Trophoblast cell (in vitro differentiated cells and primary cell): Measurements from ENCODE around the gene TRIM32.
A peak's percentile ranks its signal among the peaks of the same experiment; 100 is the strongest.

Experiments used
- DNase-seq, 2 donors: peaks; one replicate each; pipeline ENCODE4 v3.0.0-alpha.2; 2016
- H2AFZ ChIP-seq: 2 replicates; pipeline ENCODE4 v1.6.1; 2013; ENCODE audit warnings: low read length, moderate library complexity, mild to moderate bottlenecking; ENCODE audit not compliant: insufficient read depth, poor library complexity
- H2AK5ac ChIP-seq: 2 replicates; pipeline ENCODE4 v1.6.1; 2013; ENCODE audit warnings: mild to moderate bottlenecking, low read length
- H2BK120ac ChIP-seq: 2 replicates; pipeline ENCODE4 v1.6.1; 2013; ENCODE audit warnings: low read length, mild to moderate bottlenecking, moderate library complexity; ENCODE audit not compliant: insufficient read depth, poor library complexity
- H2BK12ac ChIP-seq: 2 replicates; pipeline ENCODE4 v1.6.1; 2013; ENCODE audit warnings: mild to moderate bottlenecking, low read length, moderate library complexity
- H2BK5ac ChIP-seq: 2 replicates; pipeline ENCODE4 v1.6.1; 2013; ENCODE audit warnings: low read length, low read depth, moderate library complexity, mild to moderate bottlenecking; ENCODE audit not compliant: poor library complexity
- H3K14ac ChIP-seq: 2 replicates; pipeline ENCODE4 v1.6.1; 2013; ENCODE audit warnings: mild to moderate bottlenecking, low read length
- H3K18ac ChIP-seq: 2 replicates; pipeline ENCODE4 v1.6.1; 2013; ENCODE audit warnings: mild to moderate bottlenecking, low read length
- H3K23ac ChIP-seq: 2 replicates; pipeline ENCODE4 v1.6.1; 2013; ENCODE audit warnings: low read length
- H3K27ac ChIP-seq: 2 replicates; pipeline ENCODE4 v1.5.1; 2013; ENCODE audit warnings: low read depth, mild to moderate bottlenecking, inconsistent platforms, low read length, moderate library complexity
- H3K27me3 ChIP-seq: 2 replicates; pipeline ENCODE4 v1.6.1; 2013; ENCODE audit warnings: inconsistent platforms, mild to moderate bottlenecking, low read length, moderate library complexity; ENCODE audit not compliant: insufficient read depth
- H3K36me3 ChIP-seq, 2 experiments: 1 replicate in 1 of 2; 2 replicates in 1 of 2; pipeline ENCODE4 v1.6.1; 2013; ENCODE audit warnings: low read length in 2 of 2, mild to moderate bottlenecking in 2 of 2, moderate library complexity in 1 of 2; ENCODE audit not compliant: insufficient read depth in 2 of 2, control insufficient read depth in 1 of 2
- H3K4ac ChIP-seq: 2 replicates; pipeline ENCODE4 v1.6.1; 2013; ENCODE audit warnings: low read depth, mild to moderate bottlenecking, low read length, moderate library complexity
- H3K4me1 ChIP-seq, 2 experiments: 1 replicate in 1 of 2; 2 replicates in 1 of 2; pipeline ENCODE4 v1.6.1; 2013; ENCODE audit warnings: low read length in 2 of 2, mild to moderate bottlenecking in 2 of 2, moderate library complexity in 1 of 2; ENCODE audit not compliant: insufficient read depth in 2 of 2, control insufficient read depth in 1 of 2
- H3K4me2 ChIP-seq: 2 replicates; pipeline ENCODE4 v1.6.1; 2013; ENCODE audit warnings: inconsistent platforms, mild to moderate bottlenecking, low read length, moderate library complexity
- H3K4me3 ChIP-seq: 2 replicates; pipeline ENCODE4 v1.5.1; 2013; ENCODE audit warnings: mild to moderate bottlenecking, low read depth, low read length, inconsistent platforms
- H3K79me1 ChIP-seq: one replicate; pipeline ENCODE4 v1.6.1; 2013; ENCODE audit warnings: low read length
- H3K79me2 ChIP-seq: 2 replicates; pipeline ENCODE4 v1.6.1; 2013; ENCODE audit warnings: low read length, mild to moderate bottlenecking; ENCODE audit not compliant: control insufficient read depth, insufficient read depth, poor library complexity
- H3K9ac ChIP-seq: 2 replicates; pipeline ENCODE4 v1.6.1; 2013; ENCODE audit warnings: mild to moderate bottlenecking, low read length
- H3K9me3 ChIP-seq: 2 replicates; pipeline ENCODE4 v1.6.1; 2013; ENCODE audit warnings: low read depth, mild to moderate bottlenecking, control low read depth, inconsistent platforms, low read length; ENCODE audit not compliant: insufficient read depth
- H4K12ac ChIP-seq: 2 replicates; pipeline ENCODE4 v1.6.1; 2013; ENCODE audit warnings: low read depth, mild to moderate bottlenecking, low read length, moderate library complexity
- H4K8ac ChIP-seq: 2 replicates; pipeline ENCODE4 v1.6.1; 2013; ENCODE audit warnings: low read depth, mild to moderate bottlenecking, low read length, moderate library complexity
- H4K91ac ChIP-seq: one replicate; pipeline ENCODE4 v1.6.1; 2013; ENCODE audit warnings: low read depth, mild to moderate bottlenecking, low read length, moderate library complexity
- WGBS: extraction: QIAGEN DNeasy Blood & Tissue Kit; methylation state at CpG from one replicate; pipeline ENCODE4 v1.1.7; 2013; ENCODE audit warnings: missing lambda C conversion rate; ENCODE audit not compliant: insufficient read length, insufficient coverage; ENCODE audit errors: extremely low coverage; 5-methylcytosine and 5-hydroxymethylcytosine counted together

The TRIM32 gene

GRCh38 chr9:116721411-116721810 lies 34.3 kb downstream of the TRIM32 start:
- no peak overlapping the region for H4K12ac ChIP-seq
- H2BK120ac ChIP-seq, result no peak overlapping the region
- no peak overlapping the region for H2AFZ ChIP-seq
- H4K91ac ChIP-seq, result no peak overlapping the region
- H3K23ac ChIP-seq, result no peak overlapping the region
- no peak overlapping the region for H3K14ac ChIP-seq
- H3K4me2 ChIP-seq, result no peak overlapping the region
- H3K9ac ChIP-seq, result no peak overlapping the region
- no peaks in the 10 kb centered on the region for H3K27me3 ChIP-seq
- H3K4me1 ChIP-seq, result peaks cover 2 to 5% of the 10 kb centered on the region in 2 experiments
- no peak overlapping the region for H2AK5ac ChIP-seq
- no peak overlapping the region for H2BK12ac ChIP-seq
- no peaks in the 10 kb centered on the region for H3K9me3 ChIP-seq
- H3K79me1 ChIP-seq, result no peaks in the 10 kb centered on the region
- H3K4ac ChIP-seq, result no peak overlapping the region
- H3K4me3 ChIP-seq, result no peak overlapping the region
- DNase-seq, result peak; percentile 72 to 85
- H4K8ac ChIP-seq, result no peak overlapping the region
- no peaks in the 10 kb centered on the region for H3K79me2 ChIP-seq
- H3K27ac ChIP-seq, result no peak overlapping the region
- no peaks in the 10 kb centered on the region for H3K36me3 ChIP-seq
- WGBS, result no CpG with 5 or more reads among the region's 3 CpGs
- no peak overlapping the region for H2BK5ac ChIP-seq
- no peak overlapping the region for H3K18ac ChIP-seq

- no peak overlapping the region for H3K27ac ChIP-seq
- no peak overlapping the region for H3K14ac ChIP-seq
- no peak overlapping the region for H3K18ac ChIP-seq
- peaks cover 2 to 5% of the 10 kb centered on the region in 2 experiments for H3K4me1 ChIP-seq
- no peak overlapping the region for H2BK5ac ChIP-seq
- no peak overlapping the region for H4K12ac ChIP-seq
- no CpG with 5 or more reads among the region's 2 CpGs for WGBS
- H2AFZ ChIP-seq, result no peak overlapping the region
- H3K4me3 ChIP-seq, result no peak overlapping the region
- no peaks in the 10 kb centered on the region for H3K79me2 ChIP-seq
- H4K91ac ChIP-seq, result no peak overlapping the region
- no peaks in the 10 kb centered on the region for H3K36me3 ChIP-seq
- no peaks in the 10 kb centered on the region for H3K9me3 ChIP-seq
- no peaks in the 10 kb centered on the region for H3K27me3 ChIP-seq
- H4K8ac ChIP-seq, result no peak overlapping the region
- no peak overlapping the region for H3K9ac ChIP-seq
- no peak overlapping the region for H2BK120ac ChIP-seq
- no peak overlapping the region for H3K4me2 ChIP-seq
- no peaks in the 10 kb centered on the region for H3K79me1 ChIP-seq
- no peak overlapping the region for H2BK12ac ChIP-seq
- no peak overlapping the region for H3K4ac ChIP-seq
- no peak overlapping the region for H2AK5ac ChIP-seq
- no peak overlapping the region for H3K23ac ChIP-seq
- peak; percentile 58 to 88 for DNase-seq
Measured at GRCh38 chr9:116721944-116722343, 34.8 kb downstream of the TRIM32 start.

GRCh38 chr9:116724123-116724522 lies 37.0 kb downstream of the TRIM32 start:
- Histone ChIP-seq H3K9ac (peak overlapping the region; percentile 45), H3K27ac (no peak overlapping the region), H3K23ac (no peak overlapping the region), H4K91ac (no peak overlapping the region), H2BK12ac (no peak overlapping the region), H4K12ac (no peak overlapping the region), H3K4me3 (no peak overlapping the region), H3K4ac (no peak overlapping the region), H3K18ac (no peak overlapping the region), H2AK5ac (no peak overlapping the region), H3K27me3 (no peaks in the 10 kb centered on the region), H2BK120ac (no peak overlapping the region), H3K79me1 (no peaks in the 10 kb centered on the region), H3K9me3 (no peaks in the 10 kb centered on the region), H3K4me2 (no peak overlapping the region), H2BK5ac (no peak overlapping the region), H3K4me1 (peaks cover 0 to 3% of the 10 kb centered on the region in 2 experiments), H3K79me2 (no peaks in the 10 kb centered on the region), H4K8ac (no peak overlapping the region), H2AFZ (no peak overlapping the region), H3K14ac (no peak overlapping the region), H3K36me3 (no peaks in the 10 kb centered on the region)
- DNase-seq, result no peak
- no CpG with 5 or more reads among the region's 3 CpGs for WGBS

- no peak overlapping the region for H3K4me3 ChIP-seq
- H3K27me3 ChIP-seq, result no peaks in the 10 kb centered on the region
- no peak overlapping the region for H2BK5ac ChIP-seq
- no peak overlapping the region for H4K12ac ChIP-seq
- DNase-seq, result no peak
- no peak overlapping the region for H3K9ac ChIP-seq
- no peak overlapping the region for H4K8ac ChIP-seq
- H3K79me1 ChIP-seq, result no peaks in the 10 kb centered on the region
- H2BK120ac ChIP-seq, result no peak overlapping the region
- no peaks in the 10 kb centered on the region for H3K36me3 ChIP-seq
- H3K4ac ChIP-seq, result no peak overlapping the region
- no peaks in the 10 kb centered on the region for H3K4me1 ChIP-seq
- no peak overlapping the region for H2BK12ac ChIP-seq
- peak overlapping the region; percentile 42 for H3K23ac ChIP-seq
- no peak overlapping the region for H3K4me2 ChIP-seq
- H2AK5ac ChIP-seq, result no peak overlapping the region
- H2AFZ ChIP-seq, result no peak overlapping the region
- H3K9me3 ChIP-seq, result no peaks in the 10 kb centered on the region
- H4K91ac ChIP-seq, result no peak overlapping the region
- no peak overlapping the region for H3K18ac ChIP-seq
- no peaks in the 10 kb centered on the region for H3K79me2 ChIP-seq
- H3K14ac ChIP-seq, result no peak overlapping the region
- no peak overlapping the region for H3K27ac ChIP-seq
Measured at GRCh38 chr9:116726602-116727001, 39.5 kb downstream of the TRIM32 start.
